ENCODE measurements around the gene TAF13. TPM values are rescaled to one million over a fixed set of nuclear protein-coding genes. Genes with fewer than 3 reads are reported as not detected.

Gene TAF13
- total and polyA plus RNA-seq, 9 of the 15 experiments (the other 6 are each of a cell fraction or from before 2014, with no cell fraction given) = 14.9 to 77.2 (median 38.7) TPM

DNA sequence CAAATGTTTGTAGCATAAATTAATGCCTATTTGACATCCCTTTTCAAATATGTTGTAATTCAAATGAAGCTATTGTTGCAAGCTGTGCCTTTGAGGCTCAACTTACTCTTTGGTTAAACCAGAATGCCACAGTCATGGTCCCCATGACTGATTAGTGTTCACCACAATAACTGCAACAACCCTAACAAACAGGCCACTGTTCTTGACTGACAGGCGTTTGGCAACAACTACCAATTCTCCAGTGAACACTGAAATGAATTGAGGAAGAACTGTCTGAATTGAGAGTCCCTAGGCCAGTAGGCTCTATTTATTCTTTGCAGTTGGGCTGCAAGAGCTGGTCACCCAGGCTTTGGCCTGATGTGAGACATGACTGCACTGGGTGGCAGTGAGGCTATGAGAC is 8.1 kb upstream of the TAF13 start (continued):
- TF ChIP-seq, protein P1, sequence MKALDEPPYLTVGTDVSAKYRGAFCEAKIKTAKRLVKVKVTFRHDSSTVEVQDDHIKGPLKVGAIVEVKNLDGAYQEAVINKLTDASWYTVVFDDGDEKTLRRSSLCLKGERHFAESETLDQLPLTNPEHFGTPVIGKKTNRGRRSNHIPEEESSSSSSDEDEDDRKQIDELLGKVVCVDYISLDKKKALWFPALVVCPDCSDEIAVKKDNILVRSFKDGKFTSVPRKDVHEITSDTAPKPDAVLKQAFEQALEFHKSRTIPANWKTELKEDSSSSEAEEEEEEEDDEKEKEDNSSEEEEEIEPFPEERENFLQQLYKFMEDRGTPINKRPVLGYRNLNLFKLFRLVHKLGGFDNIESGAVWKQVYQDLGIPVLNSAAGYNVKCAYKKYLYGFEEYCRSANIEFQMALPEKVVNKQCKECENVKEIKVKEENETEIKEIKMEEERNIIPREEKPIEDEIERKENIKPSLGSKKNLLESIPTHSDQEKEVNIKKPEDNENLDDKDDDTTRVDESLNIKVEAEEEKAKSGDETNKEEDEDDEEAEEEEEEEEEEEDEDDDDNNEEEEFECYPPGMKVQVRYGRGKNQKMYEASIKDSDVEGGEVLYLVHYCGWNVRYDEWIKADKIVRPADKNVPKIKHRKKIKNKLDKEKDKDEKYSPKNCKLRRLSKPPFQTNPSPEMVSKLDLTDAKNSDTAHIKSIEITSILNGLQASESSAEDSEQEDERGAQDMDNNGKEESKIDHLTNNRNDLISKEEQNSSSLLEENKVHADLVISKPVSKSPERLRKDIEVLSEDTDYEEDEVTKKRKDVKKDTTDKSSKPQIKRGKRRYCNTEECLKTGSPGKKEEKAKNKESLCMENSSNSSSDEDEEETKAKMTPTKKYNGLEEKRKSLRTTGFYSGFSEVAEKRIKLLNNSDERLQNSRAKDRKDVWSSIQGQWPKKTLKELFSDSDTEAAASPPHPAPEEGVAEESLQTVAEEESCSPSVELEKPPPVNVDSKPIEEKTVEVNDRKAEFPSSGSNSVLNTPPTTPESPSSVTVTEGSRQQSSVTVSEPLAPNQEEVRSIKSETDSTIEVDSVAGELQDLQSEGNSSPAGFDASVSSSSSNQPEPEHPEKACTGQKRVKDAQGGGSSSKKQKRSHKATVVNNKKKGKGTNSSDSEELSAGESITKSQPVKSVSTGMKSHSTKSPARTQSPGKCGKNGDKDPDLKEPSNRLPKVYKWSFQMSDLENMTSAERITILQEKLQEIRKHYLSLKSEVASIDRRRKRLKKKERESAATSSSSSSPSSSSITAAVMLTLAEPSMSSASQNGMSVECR (CRISPR knock-in tag; IDR thresholded peaks at IDR 0.05) = no peak
- no peak for TF ChIP-seq TEAD4 (IDR thresholded peaks at IDR 0.05; ENCODE audit: low read length)
- TF ChIP-seq TEAD4 (CRISPR knock-in tag; IDR thresholded peaks at IDR 0.05; ENCODE audit: borderline replicate concordance) = no peak
- TF ChIP-seq HMGN3 (IDR thresholded peaks at IDR 0.05; ENCODE audit: borderline replicate concordance, extremely low read depth, insufficient read length, low read depth, low read length) = no peak
- TF ChIP-seq, protein P2, sequence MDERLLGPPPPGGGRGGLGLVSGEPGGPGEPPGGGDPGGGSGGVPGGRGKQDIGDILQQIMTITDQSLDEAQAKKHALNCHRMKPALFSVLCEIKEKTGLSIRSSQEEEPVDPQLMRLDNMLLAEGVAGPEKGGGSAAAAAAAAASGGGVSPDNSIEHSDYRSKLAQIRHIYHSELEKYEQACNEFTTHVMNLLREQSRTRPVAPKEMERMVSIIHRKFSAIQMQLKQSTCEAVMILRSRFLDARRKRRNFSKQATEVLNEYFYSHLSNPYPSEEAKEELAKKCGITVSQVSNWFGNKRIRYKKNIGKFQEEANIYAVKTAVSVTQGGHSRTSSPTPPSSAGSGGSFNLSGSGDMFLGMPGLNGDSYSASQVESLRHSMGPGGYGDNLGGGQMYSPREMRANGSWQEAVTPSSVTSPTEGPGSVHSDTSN (CRISPR knock-in tag; IDR thresholded peaks at IDR 0.05; ENCODE audit: low read depth) = peak; percentile 74
- TF ChIP-seq, protein P2 (tag; conservative IDR thresholded peaks at IDR 0.05; ENCODE audit: low read depth) = peak; percentile 79
- TF ChIP-seq FOXK1 (CRISPR knock-in tag; IDR thresholded peaks at IDR 0.05; ENCODE audit: borderline replicate concordance) = no peak
- no peak for TF ChIP-seq CXXC5 (CRISPR knock-in tag; IDR thresholded peaks at IDR 0.05)
- no peak for TF ChIP-seq KDM5B (IDR thresholded peaks at IDR 0.05; ENCODE audit: insufficient replicate concordance, low read depth, low read length)
- TF ChIP-seq ZNF551 (CRISPR knock-in tag; IDR thresholded peaks at IDR 0.05) = no peak
- TF ChIP-seq, protein P3, sequence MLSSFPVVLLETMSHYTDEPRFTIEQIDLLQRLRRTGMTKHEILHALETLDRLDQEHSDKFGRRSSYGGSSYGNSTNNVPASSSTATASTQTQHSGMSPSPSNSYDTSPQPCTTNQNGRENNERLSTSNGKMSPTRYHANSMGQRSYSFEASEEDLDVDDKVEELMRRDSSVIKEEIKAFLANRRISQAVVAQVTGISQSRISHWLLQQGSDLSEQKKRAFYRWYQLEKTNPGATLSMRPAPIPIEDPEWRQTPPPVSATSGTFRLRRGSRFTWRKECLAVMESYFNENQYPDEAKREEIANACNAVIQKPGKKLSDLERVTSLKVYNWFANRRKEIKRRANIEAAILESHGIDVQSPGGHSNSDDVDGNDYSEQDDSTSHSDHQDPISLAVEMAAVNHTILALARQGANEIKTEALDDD (IDR thresholded peaks at IDR 0.05) = peak; percentile 62; the same call in 1 of the 2 replicates
- TF ChIP-seq, protein P4, sequence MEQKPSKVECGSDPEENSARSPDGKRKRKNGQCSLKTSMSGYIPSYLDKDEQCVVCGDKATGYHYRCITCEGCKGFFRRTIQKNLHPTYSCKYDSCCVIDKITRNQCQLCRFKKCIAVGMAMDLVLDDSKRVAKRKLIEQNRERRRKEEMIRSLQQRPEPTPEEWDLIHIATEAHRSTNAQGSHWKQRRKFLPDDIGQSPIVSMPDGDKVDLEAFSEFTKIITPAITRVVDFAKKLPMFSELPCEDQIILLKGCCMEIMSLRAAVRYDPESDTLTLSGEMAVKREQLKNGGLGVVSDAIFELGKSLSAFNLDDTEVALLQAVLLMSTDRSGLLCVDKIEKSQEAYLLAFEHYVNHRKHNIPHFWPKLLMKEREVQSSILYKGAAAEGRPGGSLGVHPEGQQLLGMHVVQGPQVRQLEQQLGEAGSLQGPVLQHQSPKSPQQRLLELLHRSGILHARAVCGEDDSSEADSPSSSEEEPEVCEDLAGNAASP (IDR thresholded peaks at IDR 0.05) = no peak
- TF ChIP-seq TBL1XR1 (IDR thresholded peaks at IDR 0.05; ENCODE audit: low read length in 2 of 2) = no peak
- no peak for TF ChIP-seq CREBBP (IDR thresholded peaks at IDR 0.05; ENCODE audit: low read depth, low read length)
- 0 out of 2 replicates have a peak, but pooled peaks have one; percentile 30 for TF ChIP-seq NFE2 (IDR thresholded peaks at IDR 0.05; ENCODE audit: low read depth)
- TF ChIP-seq ZNF586 (CRISPR knock-in tag; conservative IDR thresholded peaks at IDR 0.05) = no peak
- TF ChIP-seq ZNF57 (CRISPR knock-in tag; IDR thresholded peaks at IDR 0.05) = no peak
- TF ChIP-seq FOXK2 (conservative IDR thresholded peaks at IDR 0.05 in 1 of 2, IDR thresholded peaks at IDR 0.05 in 1 of 2; ENCODE audit: low read depth in 2 of 2) = peak in 1 of 2 experiments; percentile 50; a peak in 2 of 4 replicates
